Esophagus mucosa (tissue), 1 donor: ENCODE measurements around the gene GAREM2. TPM values are rescaled to one million over a fixed set of nuclear protein-coding genes. Genes with fewer than 3 reads are reported as not detected.

Source experiments
- ATAC-seq: fragments of 200-7000 bp; cut with Tn5 transposase; one replicate; pipeline ENCODE4 v1.9.1; 2020
- total RNA-seq: library from RNA; stranded (reverse); gene quantifications from one replicate; pipeline ENCODE4 v1.2.4, GENCODE V29; 2023
- donor health status: DM: yes; HTN: yes; CAD: no.

Gene GAREM2
- total RNA-seq, 1 donor from 2014 or later, result 0.68 TPM

- no peak for ATAC-seq
Observed at GRCh38 chr2:26169681-26170414, 3.0 kb upstream of the GAREM2 start.

GRCh38 chr2:26170795-26171194 is 2.1 kb upstream of the GAREM2 start:
- ATAC-seq, result no peak

GRCh38 chr2:26172189-26172870 is 558 bp upstream of the GAREM2 start:
- no peak for ATAC-seq

GRCh38 chr2:26173776-26174482 is 1.0 kb downstream of the GAREM2 start:
- ATAC-seq, result no peak

- ATAC-seq, result no peak
Observed at GRCh38 chr2:26174691-26175465, 2.0 kb downstream of the GAREM2 start.

GRCh38 chr2:26175466-26176278 is 2.8 kb downstream of the GAREM2 start:
- ATAC-seq, result no peak

- no peak for ATAC-seq
Observed at GRCh38 chr2:26176279-26176615, 3.4 kb downstream of the GAREM2 start.

GRCh38 chr2:26177122-26177521 is 4.2 kb downstream of the GAREM2 start:
- no peak for ATAC-seq

GRCh38 chr2:26178246-26178645 is 5.4 kb downstream of the GAREM2 start:
- no peak for ATAC-seq

GRCh38 chr2:26178746-26179436 is 6.0 kb downstream of the GAREM2 start:
- peak; percentile 47 for ATAC-seq

- peak; percentile 12 for ATAC-seq
Observed at GRCh38 chr2:26179446-26179913, 6.6 kb downstream of the GAREM2 start.

- no peak for ATAC-seq
Observed at GRCh38 chr2:26182441-26182840, 9.6 kb downstream of the GAREM2 start.

- ATAC-seq, result no peak
Observed at GRCh38 chr2:26182887-26183630, 10.2 kb downstream of the GAREM2 start.

- no peak for ATAC-seq
Observed at GRCh38 chr2:26184121-26184520, 11.2 kb downstream of the GAREM2 start.

GRCh38 chr2:26184555-26185303 is 11.8 kb downstream of the GAREM2 start:
- ATAC-seq, result peak; percentile 77

- ATAC-seq, result no peak
Observed at GRCh38 chr2:26185304-26185928, 12.5 kb downstream of the GAREM2 start.

- ATAC-seq, result no peak
Observed at GRCh38 chr2:26185954-26186770, 13.3 kb downstream of the GAREM2 start.

GRCh38 chr2:26187114-26187513 is 14.2 kb downstream of the GAREM2 start:
- no peak for ATAC-seq
